ENCODE results near the gene TMEM51. TPM values are rescaled to one million over a fixed set of nuclear protein-coding genes. Genes with fewer than 3 reads are reported as not detected.

Gene TMEM51
- total RNA-seq, 1 donor from 2014 or later, result 1.9 TPM

DNA sequence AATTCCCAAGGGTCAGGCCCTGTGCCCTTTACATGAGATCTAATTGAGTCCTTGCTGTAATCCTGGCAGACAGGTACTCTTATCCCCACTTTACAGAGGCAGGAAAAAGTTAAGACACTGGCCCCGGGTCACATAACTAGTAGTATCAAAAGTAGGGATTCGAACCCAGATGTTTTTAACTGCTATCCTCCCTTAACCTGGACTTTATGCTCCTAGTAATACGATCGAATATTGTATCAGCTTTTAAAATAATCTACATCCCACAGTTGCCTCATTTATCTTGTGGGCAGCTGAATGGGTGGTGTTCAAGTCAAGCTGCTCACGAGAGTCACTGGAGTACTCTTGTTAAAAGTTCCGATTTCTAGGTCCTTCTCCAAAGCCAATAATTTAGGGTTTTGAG is 25.5 kb upstream of the TMEM51 start:
- Mint-ChIP-seq H3K36me3 (ENCODE audit: low read depth) (peaks cover 6% of the 10 kb centered on the region), H3K27ac (ENCODE audit: unreplicated experiment) (no peak overlapping the region), H3K9me3 (ENCODE audit: low read depth) (peaks cover 10% of the 10 kb centered on the region), H3K4me3 (ENCODE audit: unreplicated experiment) (no peak overlapping the region), H3K4me1 (ENCODE audit: low read depth) (no peaks in the 10 kb centered on the region), H3K27me3 (ENCODE audit: low read depth) (peaks cover 13% of the 10 kb centered on the region)
- no peak for DNase-seq (ENCODE audit: low spot score)
- TF ChIP-seq, protein P1, sequence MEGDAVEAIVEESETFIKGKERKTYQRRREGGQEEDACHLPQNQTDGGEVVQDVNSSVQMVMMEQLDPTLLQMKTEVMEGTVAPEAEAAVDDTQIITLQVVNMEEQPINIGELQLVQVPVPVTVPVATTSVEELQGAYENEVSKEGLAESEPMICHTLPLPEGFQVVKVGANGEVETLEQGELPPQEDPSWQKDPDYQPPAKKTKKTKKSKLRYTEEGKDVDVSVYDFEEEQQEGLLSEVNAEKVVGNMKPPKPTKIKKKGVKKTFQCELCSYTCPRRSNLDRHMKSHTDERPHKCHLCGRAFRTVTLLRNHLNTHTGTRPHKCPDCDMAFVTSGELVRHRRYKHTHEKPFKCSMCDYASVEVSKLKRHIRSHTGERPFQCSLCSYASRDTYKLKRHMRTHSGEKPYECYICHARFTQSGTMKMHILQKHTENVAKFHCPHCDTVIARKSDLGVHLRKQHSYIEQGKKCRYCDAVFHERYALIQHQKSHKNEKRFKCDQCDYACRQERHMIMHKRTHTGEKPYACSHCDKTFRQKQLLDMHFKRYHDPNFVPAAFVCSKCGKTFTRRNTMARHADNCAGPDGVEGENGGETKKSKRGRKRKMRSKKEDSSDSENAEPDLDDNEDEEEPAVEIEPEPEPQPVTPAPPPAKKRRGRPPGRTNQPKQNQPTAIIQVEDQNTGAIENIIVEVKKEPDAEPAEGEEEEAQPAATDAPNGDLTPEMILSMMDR (IDR thresholded peaks at IDR 0.05), result no peak

DNA sequence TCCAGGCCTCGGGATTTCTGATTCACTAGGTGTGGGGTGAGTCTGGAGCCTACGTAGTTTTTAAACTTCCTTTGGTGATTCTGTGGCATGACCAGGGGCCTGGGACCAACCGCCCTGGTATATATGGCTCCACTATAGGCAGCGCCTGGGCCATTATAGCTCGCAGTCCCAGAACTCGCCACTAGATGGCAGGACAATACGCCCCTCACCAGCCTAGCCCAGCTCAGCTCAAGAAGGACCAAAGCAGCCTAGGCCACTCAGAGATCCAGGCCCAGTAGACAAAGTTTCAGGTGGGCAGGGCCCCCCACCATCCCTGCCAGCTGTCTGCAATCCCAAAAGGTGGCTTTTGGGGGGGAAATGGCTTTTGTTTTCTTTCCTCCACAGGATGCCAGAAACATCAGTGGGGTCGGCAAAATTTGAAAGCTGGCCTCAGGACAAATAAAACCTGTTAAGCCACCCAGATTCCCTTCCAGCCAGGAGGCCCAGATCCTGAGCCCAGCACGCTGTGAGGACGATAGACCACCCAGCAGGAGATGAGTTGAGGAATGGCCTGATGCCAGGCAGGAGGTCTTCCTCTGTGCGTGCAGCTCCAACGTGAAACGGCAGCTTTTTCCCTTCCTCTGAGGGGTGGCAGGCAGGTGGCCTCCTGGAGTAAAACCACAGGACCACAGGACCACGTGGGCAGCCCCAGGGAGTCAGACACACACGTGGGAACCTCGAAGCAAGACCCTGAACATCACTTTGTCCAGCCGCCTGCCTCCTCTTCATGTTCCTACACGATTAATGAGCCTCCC is 24.8 kb upstream of the TMEM51 start:
- TF ChIP-seq, protein P1 (IDR thresholded peaks at IDR 0.05), result peak; percentile 89
- peaks cover 10% of the 10 kb centered on the region for H3K9me3 Mint-ChIP-seq (ENCODE audit: low read depth)
- H3K4me1 Mint-ChIP-seq (ENCODE audit: low read depth), result no peaks in the 10 kb centered on the region
- no peak overlapping the region for H3K4me3 Mint-ChIP-seq (ENCODE audit: unreplicated experiment)
- H3K27me3 Mint-ChIP-seq (ENCODE audit: low read depth), result peaks cover 15% of the 10 kb centered on the region
- no peak for DNase-seq (ENCODE audit: low spot score)
- peaks cover 6% of the 10 kb centered on the region for H3K36me3 Mint-ChIP-seq (ENCODE audit: low read depth)
- no peak overlapping the region for H3K27ac Mint-ChIP-seq (ENCODE audit: unreplicated experiment)

DNA sequence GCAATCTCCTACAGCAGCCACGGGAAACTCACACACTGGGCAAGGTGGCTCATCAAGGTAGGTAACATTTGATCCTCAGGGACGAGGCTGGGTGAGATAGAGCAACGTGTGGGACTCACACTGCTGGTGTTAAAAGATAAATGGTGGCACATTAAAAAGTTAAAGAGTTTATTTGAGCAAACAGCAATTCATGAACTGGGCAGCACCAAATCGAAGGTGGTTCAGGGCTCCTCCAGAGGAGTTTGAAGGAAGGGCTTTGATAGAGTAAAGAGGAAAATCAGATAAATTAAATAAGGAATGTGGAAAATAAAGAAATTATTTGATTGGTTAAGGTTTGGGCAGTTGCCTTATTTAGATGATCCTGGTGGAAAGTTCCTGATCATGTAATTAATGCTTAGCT is 23.6 kb upstream of the TMEM51 start:
- Mint-ChIP-seq H3K27me3 (ENCODE audit: low read depth) (peaks cover 24% of the 10 kb centered on the region), H3K4me3 (ENCODE audit: unreplicated experiment) (no peak overlapping the region), H3K36me3 (ENCODE audit: low read depth) (peaks cover 6% of the 10 kb centered on the region), H3K27ac (ENCODE audit: unreplicated experiment) (peak overlapping the region; percentile 68), H3K9me3 (ENCODE audit: low read depth) (peaks cover 10% of the 10 kb centered on the region), H3K4me1 (ENCODE audit: low read depth) (no peaks in the 10 kb centered on the region)
- DNase-seq (ENCODE audit: low spot score), result no peak
- TF ChIP-seq, protein P1 (IDR thresholded peaks at IDR 0.05), result no peak

DNA sequence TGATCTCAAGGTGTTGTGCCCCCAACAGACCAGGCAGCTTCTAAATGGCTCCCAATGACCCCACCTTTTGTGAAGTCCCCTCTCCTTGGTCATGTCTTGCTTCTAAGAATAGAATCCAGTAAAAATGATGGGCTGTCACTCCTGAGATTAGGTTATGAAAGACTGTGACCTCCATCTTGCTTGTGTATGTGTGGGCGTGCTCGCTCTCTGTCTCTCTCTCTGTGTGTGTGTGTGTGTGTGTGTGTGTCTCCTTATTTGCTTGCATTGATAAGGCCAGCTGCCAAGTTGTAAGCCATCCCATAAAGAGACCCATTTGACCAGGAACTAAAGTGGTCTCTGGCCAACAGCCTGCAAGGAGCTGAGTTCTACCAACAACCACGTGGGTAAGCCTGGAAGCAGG is 22.9 kb upstream of the TMEM51 start:
- no peak overlapping the region for H3K4me3 Mint-ChIP-seq (ENCODE audit: unreplicated experiment)
- peaks cover 6% of the 10 kb centered on the region for H3K36me3 Mint-ChIP-seq (ENCODE audit: low read depth)
- H3K4me1 Mint-ChIP-seq (ENCODE audit: low read depth), result no peaks in the 10 kb centered on the region
- peaks cover 21% of the 10 kb centered on the region for H3K27me3 Mint-ChIP-seq (ENCODE audit: low read depth)
- H3K27ac Mint-ChIP-seq (ENCODE audit: unreplicated experiment), result no peak overlapping the region
- DNase-seq (ENCODE audit: low spot score), result no peak
- H3K9me3 Mint-ChIP-seq (ENCODE audit: low read depth), result peaks cover 10% of the 10 kb centered on the region
- TF ChIP-seq, protein P1 (IDR thresholded peaks at IDR 0.05), result no peak

DNA sequence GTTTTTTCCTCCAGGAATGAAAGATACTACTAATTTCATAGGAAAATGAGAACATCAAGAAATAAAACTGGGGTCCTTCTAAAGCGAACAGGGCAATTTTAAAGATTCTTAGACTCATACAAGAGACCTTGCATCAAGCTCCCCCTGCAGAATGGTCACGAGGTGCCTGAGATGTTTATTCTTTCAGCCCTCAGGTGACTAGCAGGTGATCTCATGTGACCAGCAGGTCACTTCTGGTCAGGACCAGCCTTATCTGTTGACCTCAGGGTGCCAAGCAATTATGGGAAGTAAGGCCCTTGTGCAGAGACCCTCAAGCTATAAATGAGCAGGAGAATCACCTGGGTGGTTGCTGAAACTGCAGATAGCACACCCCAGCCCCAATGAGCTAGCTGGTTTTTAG is 20.6 kb upstream of the TMEM51 start:
- H3K4me1 Mint-ChIP-seq (ENCODE audit: low read depth), result no peaks in the 10 kb centered on the region
- H3K36me3 Mint-ChIP-seq (ENCODE audit: low read depth), result peaks cover 6% of the 10 kb centered on the region
- DNase-seq (ENCODE audit: low spot score), result no peak
- no peak overlapping the region for H3K4me3 Mint-ChIP-seq (ENCODE audit: unreplicated experiment)
- H3K9me3 Mint-ChIP-seq (ENCODE audit: low read depth), result peaks cover 10% of the 10 kb centered on the region
- TF ChIP-seq, protein P1 (IDR thresholded peaks at IDR 0.05), result no peak
- no peak overlapping the region for H3K27ac Mint-ChIP-seq (ENCODE audit: unreplicated experiment)
- H3K27me3 Mint-ChIP-seq (ENCODE audit: low read depth), result peaks cover 27% of the 10 kb centered on the region

All from chondrocyte (in vitro differentiated cells).